Neural crest cell (in vitro differentiated cells): ENCODE data around the gene DYRK3. TPM values are rescaled to one million over a fixed set of nuclear protein-coding genes. Genes with fewer than 3 reads are reported as not detected.

Experiments
- DNase-seq: peaks from one replicate; pipeline ENCODE4 v3.0.0; 2021; ENCODE audit warnings: low read depth, mixed read lengths, low spot score
- H3K27ac Mint-ChIP-seq: one replicate; pipeline ENCODE4 v1.8.0; 2021; ENCODE audit warnings: mild to moderate bottlenecking, mixed read lengths; ENCODE audit not compliant: unreplicated experiment
- H3K27me3 Mint-ChIP-seq: 2 replicates; pipeline ENCODE4 v1.8.0; 2021; ENCODE audit warnings: low read depth, mild to moderate bottlenecking, mixed read lengths
- H3K36me3 Mint-ChIP-seq: 2 replicates; pipeline ENCODE4 v1.8.0; 2021; ENCODE audit warnings: low read depth, mild to moderate bottlenecking, mixed read lengths
- H3K4me1 Mint-ChIP-seq: 2 replicates; pipeline ENCODE4 v1.8.0; 2021; ENCODE audit warnings: mixed read lengths
- H3K4me3 Mint-ChIP-seq: one replicate; pipeline ENCODE4 v1.8.0; 2021; ENCODE audit warnings: mild to moderate bottlenecking, mixed read lengths
- H3K9me3 Mint-ChIP-seq: 2 replicates; pipeline ENCODE4 v1.8.0; 2021; ENCODE audit warnings: mixed read lengths
- total RNA-seq: library from RNA; stranded (reverse); gene quantifications from 2 replicates; pipeline ENCODE4 v1.2.1, GENCODE V29; 2021
- TF ChIP-seq, protein P1 (sequence below): fragments of 200-600 bp; sonication (generic); conservative IDR thresholded peaks from 2 replicates; pipeline ENCODE4 v1.5.0; 2021; ENCODE audit warnings: antibody characterized with exemption, mild to moderate bottlenecking

Gene DYRK3
- total RNA-seq, 1 donor from 2014 or later: 12.5 TPM

DNA sequence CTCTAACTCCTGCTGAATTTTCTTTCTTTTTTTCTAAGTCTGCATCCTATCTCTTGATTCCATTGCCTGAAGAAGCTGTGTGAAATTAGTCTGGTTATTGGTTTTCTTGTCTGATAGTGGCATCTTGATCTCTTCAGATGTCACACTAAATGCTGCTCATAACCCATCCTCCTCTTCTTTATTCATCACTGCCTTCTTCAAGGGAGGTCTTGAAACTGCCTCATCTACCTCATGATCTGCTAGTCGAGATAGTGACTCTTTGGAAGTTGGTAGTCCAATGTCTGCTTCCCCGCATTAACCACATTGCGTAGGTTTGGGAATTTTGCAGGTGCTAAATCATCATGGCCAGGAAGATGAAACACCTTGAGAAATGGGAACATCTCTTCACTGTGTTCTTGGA lies 15.7 kb downstream of the DYRK3 start:
- Mint-ChIP-seq H3K27me3 (no peaks in the 10 kb centered on the region), H3K4me1 (peaks cover 10% of the 10 kb centered on the region), H3K27ac (no peak overlapping the region), H3K9me3 (no peaks in the 10 kb centered on the region), H3K4me3 (no peak overlapping the region), H3K36me3 (peaks cover 11% of the 10 kb centered on the region)
- no peak for DNase-seq
- TF ChIP-seq, protein P1, sequence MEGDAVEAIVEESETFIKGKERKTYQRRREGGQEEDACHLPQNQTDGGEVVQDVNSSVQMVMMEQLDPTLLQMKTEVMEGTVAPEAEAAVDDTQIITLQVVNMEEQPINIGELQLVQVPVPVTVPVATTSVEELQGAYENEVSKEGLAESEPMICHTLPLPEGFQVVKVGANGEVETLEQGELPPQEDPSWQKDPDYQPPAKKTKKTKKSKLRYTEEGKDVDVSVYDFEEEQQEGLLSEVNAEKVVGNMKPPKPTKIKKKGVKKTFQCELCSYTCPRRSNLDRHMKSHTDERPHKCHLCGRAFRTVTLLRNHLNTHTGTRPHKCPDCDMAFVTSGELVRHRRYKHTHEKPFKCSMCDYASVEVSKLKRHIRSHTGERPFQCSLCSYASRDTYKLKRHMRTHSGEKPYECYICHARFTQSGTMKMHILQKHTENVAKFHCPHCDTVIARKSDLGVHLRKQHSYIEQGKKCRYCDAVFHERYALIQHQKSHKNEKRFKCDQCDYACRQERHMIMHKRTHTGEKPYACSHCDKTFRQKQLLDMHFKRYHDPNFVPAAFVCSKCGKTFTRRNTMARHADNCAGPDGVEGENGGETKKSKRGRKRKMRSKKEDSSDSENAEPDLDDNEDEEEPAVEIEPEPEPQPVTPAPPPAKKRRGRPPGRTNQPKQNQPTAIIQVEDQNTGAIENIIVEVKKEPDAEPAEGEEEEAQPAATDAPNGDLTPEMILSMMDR: no peak

DNA sequence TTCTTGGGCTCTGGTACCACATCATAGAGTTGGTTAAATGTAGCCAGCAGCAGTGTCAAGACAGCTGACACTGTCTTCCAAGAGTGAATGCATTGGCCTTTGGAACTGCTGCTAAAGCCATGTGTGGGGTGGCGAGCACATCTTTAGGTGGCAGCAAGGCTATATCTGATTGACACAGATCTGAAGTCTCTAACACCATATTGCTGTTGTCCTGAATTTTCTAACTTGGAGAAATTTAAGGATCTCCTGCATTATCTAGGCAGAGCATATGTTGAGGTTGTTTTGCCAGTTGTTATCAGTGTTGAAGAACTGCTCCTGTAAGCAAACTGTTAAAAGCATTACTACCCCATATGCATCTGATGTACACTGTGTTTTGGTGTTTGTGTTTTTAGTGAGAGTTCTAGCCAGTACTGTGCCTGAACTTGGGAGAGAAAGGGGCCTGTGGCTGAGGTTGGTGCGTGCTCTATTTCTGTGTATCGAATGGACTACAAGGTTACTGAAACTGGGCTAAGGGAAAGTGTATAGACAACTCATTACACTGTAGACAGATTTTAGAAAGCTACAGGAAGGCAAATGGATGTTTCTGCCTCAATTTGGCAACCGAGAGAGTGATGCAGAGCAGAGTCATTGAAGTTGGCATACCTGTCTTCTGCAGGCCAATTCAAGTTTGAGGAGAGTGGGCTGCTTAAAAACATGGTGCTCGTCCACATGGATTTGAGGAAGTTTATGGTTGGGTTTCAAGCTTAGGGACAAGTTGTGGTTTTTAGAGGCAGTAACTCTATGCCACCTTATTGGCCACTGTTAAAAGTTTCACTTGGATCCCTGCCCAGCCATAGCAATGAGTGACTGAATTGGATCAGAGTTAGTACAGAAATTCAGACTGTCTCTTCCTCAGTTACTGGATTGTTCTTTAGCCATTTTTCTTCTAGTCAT lies 16.9 kb downstream of the DYRK3 start:
- Mint-ChIP-seq H3K36me3 (peaks cover 11% of the 10 kb centered on the region), H3K27ac (no peak overlapping the region), H3K27me3 (peaks cover under 1% of the 10 kb centered on the region), H3K4me1 (peaks cover 14% of the 10 kb centered on the region), H3K4me3 (no peak overlapping the region), H3K9me3 (no peaks in the 10 kb centered on the region)
- no peak for DNase-seq
- TF ChIP-seq, protein P1: no peak

DNA sequence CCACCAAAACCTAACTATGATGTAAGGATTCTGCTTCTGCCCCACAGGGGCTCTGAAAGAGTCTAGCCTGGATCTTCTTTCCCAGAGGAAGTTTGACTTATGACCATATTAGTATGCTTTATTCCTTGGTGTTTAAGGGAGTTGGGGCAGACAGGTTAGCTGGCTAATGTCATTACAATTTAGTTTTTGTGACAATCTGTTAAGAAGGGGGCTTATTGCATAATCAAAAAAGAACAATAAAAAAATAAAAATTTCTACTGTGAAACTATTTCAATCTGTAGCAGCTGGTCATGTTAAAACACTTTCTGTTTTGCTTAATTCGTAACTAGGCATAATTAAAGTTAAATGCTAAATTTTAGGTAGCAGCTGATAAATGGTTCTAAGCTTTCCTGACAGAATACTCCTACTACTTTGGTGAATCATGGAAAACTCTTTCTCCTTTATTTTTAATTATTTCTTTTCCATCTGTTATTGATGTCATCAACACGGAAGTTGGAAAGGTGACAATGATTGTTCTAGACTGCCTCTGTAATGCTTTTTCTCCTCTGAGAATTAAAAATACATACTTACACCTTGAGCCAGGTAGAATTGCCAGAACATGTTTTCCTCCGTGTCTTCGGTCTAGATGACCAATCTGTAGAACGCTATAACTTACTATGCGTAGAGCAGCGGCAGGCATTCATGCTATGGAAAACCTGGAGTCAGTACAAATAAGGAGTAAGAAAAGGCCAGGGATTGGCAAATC lies 18.6 kb downstream of the DYRK3 start:
- DNase-seq: no peak
- H3K9me3 Mint-ChIP-seq: no peaks in the 10 kb centered on the region
- TF ChIP-seq, protein P1: no peak
- no peak overlapping the region for H3K4me3 Mint-ChIP-seq
- peaks cover 17% of the 10 kb centered on the region for H3K27me3 Mint-ChIP-seq
- H3K27ac Mint-ChIP-seq: no peak overlapping the region
- peaks cover 6% of the 10 kb centered on the region for H3K36me3 Mint-ChIP-seq
- H3K4me1 Mint-ChIP-seq: peaks cover 25% of the 10 kb centered on the region

GRCh38 chr1:206654828-206655227 lies 19.5 kb downstream of the DYRK3 start:
- TF ChIP-seq, protein P1: no peak
- Mint-ChIP-seq H3K27ac (no peak overlapping the region), H3K4me3 (no peak overlapping the region), H3K4me1 (peaks cover 25% of the 10 kb centered on the region), H3K27me3 (peaks cover 17% of the 10 kb centered on the region), H3K36me3 (peaks cover 6% of the 10 kb centered on the region), H3K9me3 (no peaks in the 10 kb centered on the region)
- DNase-seq: no peak

DNA sequence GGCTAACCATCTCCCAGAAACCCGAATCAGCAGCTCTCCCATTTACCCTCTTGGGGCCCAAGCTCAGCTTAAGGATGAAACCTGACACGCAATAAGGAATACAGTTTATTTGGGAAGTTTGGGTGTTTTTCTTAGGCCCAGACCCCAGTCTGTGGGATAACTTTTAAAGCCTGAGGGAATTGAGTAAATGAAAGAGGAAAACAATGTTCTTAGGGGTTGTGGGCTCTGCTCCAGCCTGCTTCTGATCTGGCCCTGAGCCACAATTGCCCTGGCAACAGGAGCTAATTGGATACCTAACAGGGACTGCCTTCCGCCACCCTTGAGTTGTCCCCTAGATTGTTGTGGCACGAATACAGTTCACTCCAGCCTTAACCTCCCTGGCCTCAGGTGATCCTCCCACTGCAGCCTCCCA lies 20.1 kb downstream of the DYRK3 start:
- H3K36me3 Mint-ChIP-seq: peaks cover 6% of the 10 kb centered on the region
- H3K4me3 Mint-ChIP-seq: no peak overlapping the region

More for the DNA sequence above, 20.1 kb downstream of the DYRK3 start:
- Mint-ChIP-seq H3K4me1 (peaks cover 25% of the 10 kb centered on the region), H3K9me3 (no peaks in the 10 kb centered on the region), H3K27ac (no peak overlapping the region), H3K27me3 (peaks cover 20% of the 10 kb centered on the region)
- no peak for DNase-seq
- TF ChIP-seq, protein P1: no peak
